HepG2 (cell line): ENCODE results near the gene DLG4. TPM values are rescaled to one million over a fixed set of nuclear protein-coding genes. Genes with fewer than 3 reads are reported as not detected.

Experiments
- AGO2 ChIP-seq: fragments of 200-400 bp; formaldehyde crosslinking; optimal IDR thresholded peaks from 2 replicates; pipeline ENCODE3; 2017; ENCODE audit warnings: mild to moderate bottlenecking, low read depth, low read length, moderate library complexity
- ETV6 ChIP-seq: sonication (generic); formaldehyde crosslinking; conservative IDR thresholded peaks from 2 replicates; pipeline ENCODE4 v1.4.0; 2020; ENCODE audit warnings: missing genetic modification reagents
- GFI1 ChIP-seq: sonication (generic); formaldehyde crosslinking; IDR thresholded peaks from 2 replicates; pipeline ENCODE4 v1.5.0; 2020; ENCODE audit warnings: missing genetic modification reagents, mild to moderate bottlenecking, borderline replicate concordance
- GMEB1 ChIP-seq: sonication (generic); formaldehyde crosslinking; IDR thresholded peaks from 2 replicates; pipeline ENCODE4 v1.5.1; 2020; ENCODE audit warnings: missing genetic modification reagents, mild to moderate bottlenecking, borderline replicate concordance
- MTA1 ChIP-seq: sonication (generic); formaldehyde crosslinking; IDR thresholded peaks from 2 replicates; pipeline ENCODE4 v1.4.0; 2020; ENCODE audit warnings: missing genetic modification reagents, mild to moderate bottlenecking, borderline replicate concordance
- MXD1 ChIP-seq: sonication (generic); formaldehyde crosslinking; IDR thresholded peaks from 2 replicates; pipeline ENCODE4 v1.4.0; 2020; ENCODE audit warnings: mild to moderate bottlenecking, missing genetic modification reagents
- RERE ChIP-seq: IDR thresholded peaks from 2 replicates; pipeline ENCODE4 v1.6.1; 2016; ENCODE audit warnings: low read depth, missing genetic modification reagents, missing compliant biosample characterization
- RFXAP ChIP-seq: sonication (generic); formaldehyde crosslinking; IDR thresholded peaks from 2 replicates; pipeline ENCODE4 v1.4.0; 2020; ENCODE audit warnings: missing genetic modification reagents, borderline replicate concordance
- SOX6 ChIP-seq, 2 experiments: fragments of 450-650 bp in 1 of 2; sonication (generic) in 1 of 2; formaldehyde crosslinking in 1 of 2; IDR thresholded peaks; 2 replicates each; pipeline versions ENCODE4 v1.4.0 to v1.6.1; 2017 to 2020; ENCODE audit warnings: antibody characterized with exemption in 1 of 2, mild to moderate bottlenecking in 1 of 2, missing genetic modification reagents in 1 of 2
- TMF1 ChIP-seq: sonication (generic); formaldehyde crosslinking; IDR thresholded peaks from 2 replicates; pipeline ENCODE4 v1.8.1; 2022; ENCODE audit warnings: low read depth, missing genetic modification reagents
- ZGPAT ChIP-seq: IDR thresholded peaks from 2 replicates; pipeline ENCODE4 v1.6.1; 2016; ENCODE audit warnings: mild to moderate bottlenecking
- ZNF232 ChIP-seq: sonication (generic); formaldehyde crosslinking; IDR thresholded peaks from 2 replicates; pipeline ENCODE4 v1.4.0; 2020; ENCODE audit warnings: missing genetic modification reagents, borderline replicate concordance
- ZNF275 ChIP-seq: sonication (generic); formaldehyde crosslinking; IDR thresholded peaks from 2 replicates; pipeline ENCODE4 v1.8.0; 2022; ENCODE audit warnings: missing genetic modification reagents, mild to moderate bottlenecking, inconsistent platforms, borderline replicate concordance
- ZNF619 ChIP-seq: sonication (generic); formaldehyde crosslinking; IDR thresholded peaks from 2 replicates; pipeline ENCODE4 v1.4.0; 2020; ENCODE audit warnings: mild to moderate bottlenecking, missing genetic modification reagents
- ZNF660 ChIP-seq: sonication (generic); formaldehyde crosslinking; IDR thresholded peaks from 2 replicates; pipeline ENCODE4 v1.5.1; 2020; ENCODE audit warnings: mild to moderate bottlenecking, low read depth, missing genetic modification reagents, borderline replicate concordance
- ZNF841 ChIP-seq: sonication (generic); formaldehyde crosslinking; IDR thresholded peaks from 2 replicates; pipeline ENCODE4 v1.8.1; 2023; ENCODE audit warnings: missing genetic modification reagents, borderline replicate concordance
- ZNF879 ChIP-seq: sonication (generic); formaldehyde crosslinking; IDR thresholded peaks from 2 replicates; pipeline ENCODE4 v1.8.1; 2023; ENCODE audit warnings: missing genetic modification reagents
- polyA plus RNA-seq, 8 experiments: library from polyadenylated mRNA; depleted of rRNA in 3 of 8; stranded (reverse) in 7 of 8; unstranded in 1 of 8; fragments of >200 nt; fragmentation: Illumina TruSeq in 4 of 8; extraction: Trizol in 4 of 8; gene quantifications; 2 replicates each; pipeline versions ENCODE4 v1.2.1 to v1.2.3, GENCODE V29; 2011 to 2016; ENCODE audit warnings: low read depth in 4 of 8, missing spikeins in 1 of 8, mixed read lengths in 1 of 8; ENCODE audit not compliant: insufficient read depth in 1 of 8
- total RNA-seq, 5 experiments: library from RNA; depleted of rRNA; stranded (reverse); fragments of >200 nt; fragmentation: Illumina TruSeq; extraction: Trizol; gene quantifications; 2 replicates each; pipeline ENCODE4 v1.2.3, GENCODE V29; 2016; ENCODE audit warnings: low read depth in 1 of 5

Gene DLG4
- total and polyA plus RNA-seq, 2 of the 13 experiments (the other 11 are each of a cell fraction or from before 2014, with no cell fraction given), result 0.71 to 4.3 TPM

- TF ChIP-seq ZNF619 (CRISPR knock-in tag) (0 out of 2 replicates have a peak, but pooled peaks have one; percentile 22), RFXAP (no peak), SOX6 (IDR thresholded peaks at IDR 0.05) (no peak), SOX6 (CRISPR knock-in tag; IDR thresholded peaks at IDR 0.05) (no peak), MTA1 (CRISPR knock-in tag) (0 out of 2 replicates have a peak, but pooled peaks have one; percentile 36), RERE (0 out of 2 replicates have a peak, but pooled peaks have one; percentile 10), ZNF879 (0 out of 2 replicates have a peak, but pooled peaks have one; percentile 52), ZNF275 (CRISPR knock-in tag) (no peak), TMF1 (CRISPR knock-in tag) (peak; percentile 73; the same call in 1 of the 2 replicates), ZNF660 (CRISPR knock-in tag) (no peak), ZNF841 (CRISPR knock-in tag) (peak; percentile 74; the same call in 1 of the 2 replicates), GFI1 (CRISPR knock-in tag) (no peak), AGO2 (peak; percentile 99), MXD1 (no peak), ETV6 (CRISPR knock-in tag) (peak; percentile 76; the same call in 1 of the 2 replicates), ZGPAT (CRISPR knock-in tag) (peak; percentile 84), ZNF232 (CRISPR knock-in tag) (no peak; the same call in 1 of the 2 replicates), GMEB1 (peak; percentile 95)
Observed at GRCh38 chr17:7219812-7220592, at the start of gene DLG4, which contains the start of gene ACADVL (continued).
